Nephron progenitor cell (in vitro differentiated cells): ENCODE measurements around the gene TBL1X.

ENCODE experiments used
- DNase-seq: peaks from one replicate; pipeline ENCODE4 v3.0.0; 2021
- H3K27ac Mint-ChIP-seq: 2 replicates; pipeline ENCODE4 v1.8.0; 2021; ENCODE audit warnings: mild to moderate bottlenecking, moderate library complexity, mixed read lengths
- H3K27me3 Mint-ChIP-seq: 2 replicates; pipeline ENCODE4 v1.8.0; 2021; ENCODE audit warnings: mild to moderate bottlenecking, low read depth, mixed read lengths; ENCODE audit not compliant: poor library complexity
- H3K36me3 Mint-ChIP-seq: 2 replicates; pipeline ENCODE4 v1.8.0; 2021; ENCODE audit warnings: low read depth, mixed read lengths
- H3K4me1 Mint-ChIP-seq: 2 replicates; pipeline ENCODE4 v1.8.0; 2021; ENCODE audit warnings: mixed read lengths
- H3K4me3 Mint-ChIP-seq: 2 replicates; pipeline ENCODE4 v1.8.0; 2021; ENCODE audit warnings: mild to moderate bottlenecking, moderate library complexity, mixed read lengths
- H3K9me3 Mint-ChIP-seq: 2 replicates; pipeline ENCODE4 v1.8.0; 2021; ENCODE audit warnings: mild to moderate bottlenecking, moderate library complexity, mixed read lengths
- CTCF ChIP-seq: fragments of 200-600 bp; sonication (generic); IDR thresholded peaks from 2 replicates; pipeline ENCODE4 v1.5.0; 2021; ENCODE audit warnings: antibody characterized with exemption

TBL1X gene

GRCh38 chrX:9708086-9708485, 243.2 kb downstream of the TBL1X start:
- peaks cover 4% of the 10 kb centered on the region for H3K27me3 Mint-ChIP-seq
- peak overlapping the region; percentile 81 for H3K27ac Mint-ChIP-seq
- peaks cover 15% of the 10 kb centered on the region for H3K4me1 Mint-ChIP-seq
- no peak for DNase-seq
- peaks cover 89% of the 10 kb centered on the region for H3K36me3 Mint-ChIP-seq
- no peak for TF ChIP-seq CTCF
- peaks cover 52% of the 10 kb centered on the region for H3K9me3 Mint-ChIP-seq
- H3K4me3 Mint-ChIP-seq = no peak overlapping the region

GRCh38 chrX:9708923-9709553, 244.2 kb downstream of the TBL1X start:
- TF ChIP-seq CTCF = peak; percentile 81
- peak; percentile 82 for DNase-seq
- no peak overlapping the region for H3K27ac Mint-ChIP-seq
- H3K27me3 Mint-ChIP-seq = peaks cover 4% of the 10 kb centered on the region
- peaks cover 90% of the 10 kb centered on the region for H3K36me3 Mint-ChIP-seq
- H3K4me3 Mint-ChIP-seq = no peak overlapping the region
- H3K4me1 Mint-ChIP-seq = peaks cover 12% of the 10 kb centered on the region
- H3K9me3 Mint-ChIP-seq = peaks cover 52% of the 10 kb centered on the region

GRCh38 chrX:9710332-9710731, 245.5 kb downstream of the TBL1X start:
- no peak overlapping the region for H3K27ac Mint-ChIP-seq
- H3K36me3 Mint-ChIP-seq = peaks cover 90% of the 10 kb centered on the region
- peaks cover 8% of the 10 kb centered on the region for H3K4me1 Mint-ChIP-seq

DNA sequence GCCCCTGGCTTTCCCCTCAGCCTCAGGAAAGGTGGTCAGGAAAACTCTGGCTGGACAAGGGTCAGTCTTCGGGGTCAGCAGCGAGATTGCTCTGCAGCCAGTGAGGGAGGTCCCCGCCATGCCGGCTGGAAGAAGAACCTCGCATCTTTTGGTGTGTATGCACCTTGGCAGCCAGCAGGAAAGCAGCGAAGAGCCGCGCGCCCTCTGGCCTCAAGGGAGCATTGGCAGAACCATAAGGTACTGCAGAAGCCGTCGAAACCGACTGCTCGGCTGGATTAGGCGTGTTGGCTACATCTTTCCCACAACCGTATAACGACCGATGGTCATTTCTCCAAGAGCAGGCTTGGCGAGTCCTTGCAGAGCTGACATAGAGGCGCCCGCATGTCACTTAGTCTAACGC, 252.5 kb downstream of the TBL1X start:
- Mint-ChIP-seq H3K27ac (no peak overlapping the region), H3K9me3 (peaks cover 83% of the 10 kb centered on the region), H3K4me3 (no peak overlapping the region), H3K36me3 (peaks cover 100% of the 10 kb centered on the region), H3K4me1 (no peaks in the 10 kb centered on the region), H3K27me3 (no peaks in the 10 kb centered on the region)
- TF ChIP-seq CTCF = no peak
- no peak for DNase-seq

More at GRCh38 chrX:9710332-9710731, 245.5 kb downstream of the TBL1X start:
- no peak for TF ChIP-seq CTCF
- Mint-ChIP-seq H3K27me3 (peaks cover 4% of the 10 kb centered on the region), H3K9me3 (peaks cover 45% of the 10 kb centered on the region), H3K4me3 (no peak overlapping the region)
- DNase-seq = no peak

DNA sequence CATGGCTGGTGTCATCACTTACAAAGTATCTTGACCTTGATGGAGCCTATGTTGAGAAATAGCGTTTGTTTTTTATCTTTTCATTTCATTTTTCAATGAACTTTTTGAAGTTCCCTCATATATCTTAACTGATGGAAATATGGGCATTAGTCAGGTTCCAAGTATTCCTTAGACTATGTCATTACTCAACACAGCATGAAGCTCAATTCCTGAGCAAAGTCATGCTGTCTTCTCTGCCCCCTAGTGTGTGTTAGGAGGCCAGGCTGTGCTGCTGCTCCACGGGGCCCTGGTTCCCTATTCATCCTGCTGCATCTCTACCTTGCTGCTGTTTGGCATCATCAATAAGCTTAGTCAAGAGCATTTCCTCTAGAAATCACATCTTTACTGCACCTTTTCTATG, 259.9 kb downstream of the TBL1X start:
- H3K4me3 Mint-ChIP-seq = no peak overlapping the region
- no peaks in the 10 kb centered on the region for H3K4me1 Mint-ChIP-seq
- no peak for DNase-seq
- H3K9me3 Mint-ChIP-seq = peaks cover 92% of the 10 kb centered on the region
- H3K36me3 Mint-ChIP-seq = peaks cover 93% of the 10 kb centered on the region
- peak overlapping the region; percentile 15 for H3K27ac Mint-ChIP-seq
- no peaks in the 10 kb centered on the region for H3K27me3 Mint-ChIP-seq
- no peak for TF ChIP-seq CTCF

DNA sequence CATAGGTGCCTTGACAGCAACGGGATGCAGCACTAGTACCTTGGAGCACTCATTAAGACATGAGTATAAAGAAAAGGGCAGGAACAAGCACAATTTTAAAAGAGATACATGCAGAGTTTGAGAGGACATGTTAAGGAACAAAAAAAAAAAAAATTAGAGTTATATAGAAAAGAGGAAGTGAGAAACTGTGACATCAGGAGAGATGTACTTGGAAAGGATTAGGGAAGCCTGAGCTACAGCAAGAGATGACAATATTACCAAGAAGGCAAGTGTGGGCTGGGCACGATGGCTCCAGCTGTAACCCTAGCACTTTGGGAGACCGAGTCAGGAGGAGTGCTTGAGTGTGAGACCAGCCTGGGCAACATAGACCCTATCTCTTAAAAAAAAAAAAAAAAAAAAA, 263.4 kb downstream of the TBL1X start:
- peaks cover 59% of the 10 kb centered on the region for H3K9me3 Mint-ChIP-seq
- no peak overlapping the region for H3K4me3 Mint-ChIP-seq
- DNase-seq = no peak
- no peaks in the 10 kb centered on the region for H3K4me1 Mint-ChIP-seq
- H3K27ac Mint-ChIP-seq = no peak overlapping the region
- peaks cover 65% of the 10 kb centered on the region for H3K36me3 Mint-ChIP-seq
- H3K27me3 Mint-ChIP-seq = no peaks in the 10 kb centered on the region
- no peak for TF ChIP-seq CTCF
